Frontal cortex (tissue), 4 donors: ENCODE data around the gene DNALI1. TPM values are rescaled to one million over a fixed set of nuclear protein-coding genes. Genes with fewer than 3 reads are reported as not detected.

Experiments used
- DNase-seq, 2 donors: peaks; one replicate each; pipeline ENCODE4 v3.0.0; 2012; ENCODE audit warnings: low spot score in 2 of 2
- FAIRE-seq: peaks from 2 replicates; lab custom pipeline; 2012; peaks lifted over from hg19 to GRCh38; lab: Jason Lieb, UNC
- small RNA-seq: library from RNA; depleted of rRNA; stranded (forward); fragments of <200 nt; gene quantifications from one replicate; pipeline ENCODE3, GENCODE V24; 2014
- total RNA-seq: library from RNA; depleted of rRNA; stranded (reverse); fragments of >200 nt; gene quantifications from one replicate; pipeline ENCODE4 v1.2.3, GENCODE V29; 2014
- donor health status: control.
- donor health status: control.
- donor health status: control.

Gene DNALI1
- total RNA-seq, 1 donor from 2014 or later = 2.9 TPM

GRCh38 chr1:37596182-37596667, 39.5 kb downstream of the DNALI1 start:
- no peak for FAIRE-seq
- DNase-seq = no peak

- no peak for FAIRE-seq
- DNase-seq = no peak
Observed at GRCh38 chr1:37599940-37600339, 43.2 kb downstream of the DNALI1 start.

- no peak for FAIRE-seq
- DNase-seq = no peak
Observed at GRCh38 chr1:37601441-37601840, 44.7 kb downstream of the DNALI1 start.

GRCh38 chr1:37602750-37603694, 46.3 kb downstream of the DNALI1 start:
- DNase-seq (peak in 1 of 2 donors; percentile 47), FAIRE-seq (no peak)

- DNase-seq (no peak), FAIRE-seq (no peak)
Observed at GRCh38 chr1:37605061-37605650, 48.4 kb downstream of the DNALI1 start.

GRCh38 chr1:37605806-37606474, 49.2 kb downstream of the DNALI1 start:
- no peak for FAIRE-seq
- DNase-seq = no peak

- no peak for FAIRE-seq
- no peak for DNase-seq
Observed at GRCh38 chr1:37606481-37607263, 49.9 kb downstream of the DNALI1 start.

GRCh38 chr1:37609002-37609401, 52.3 kb downstream of the DNALI1 start:
- FAIRE-seq (no peak), DNase-seq (no peak)

GRCh38 chr1:37609994-37610393, 53.3 kb downstream of the DNALI1 start:
- DNase-seq (no peak), FAIRE-seq (no peak)

GRCh38 chr1:37612186-37612585, 55.4 kb downstream of the DNALI1 start:
- DNase-seq = no peak
- no peak for FAIRE-seq

GRCh38 chr1:37614105-37614504, 57.4 kb downstream of the DNALI1 start:
- no peak for DNase-seq
- no peak for FAIRE-seq

GRCh38 chr1:37616330-37616729, 59.6 kb downstream of the DNALI1 start:
- DNase-seq (no peak), FAIRE-seq (no peak)

Small RNA genes lying within 50 kb of the gene (small RNA-seq; reads per million reads assigned to genes)
- not detected for gene AL034379.1

Other genes starting within 250 kb of the DNALI1 start
- 0.41 TPM for gene ZC3H12A, start 82.4 kb upstream of the DNALI1 start, total RNA-seq
- gene MEAF6, start 42.2 kb upstream of the DNALI1 start, total RNA-seq = 147 TPM
- gene SNIP1, start 2.6 kb upstream of the DNALI1 start, total RNA-seq = 29.8 TPM
- gene GNL2, start 39.0 kb downstream of the DNALI1 start, total RNA-seq = 44.4 TPM
- not detected for gene RSPO1, start 78.0 kb downstream of the DNALI1 start, total RNA-seq
- 0.82 TPM for gene CDCA8, start 135.6 kb downstream of the DNALI1 start, total RNA-seq
- gene EPHA10, start 208.2 kb downstream of the DNALI1 start, total RNA-seq = 8.6 TPM
- gene MANEAL, start 236.9 kb downstream of the DNALI1 start, total RNA-seq = 28.9 TPM